Ascending aorta (tissue), 2 donors: ENCODE measurements around the gene F8. TPM values are rescaled to one million over a fixed set of nuclear protein-coding genes. Genes with fewer than 3 reads are reported as not detected.

Experiments used
- DNase-seq, 2 donors: peaks; one replicate each; pipeline ENCODE4 v3.0.0-alpha.2; 2019; ENCODE audit warnings: low spot score in 2 of 2
- H3K27ac ChIP-seq, 2 donors: fragments of 200-600 bp; sonication (generic); one replicate each; pipeline ENCODE4 v1.5.1; 2016 to 2017; ENCODE audit warnings: mild to moderate bottlenecking in 1 of 2
- H3K27me3 ChIP-seq: fragments of 200-600 bp; sonication (generic); one replicate; pipeline ENCODE4 v1.5.1; 2017
- H3K36me3 ChIP-seq, 2 donors: fragments of 200-600 bp; sonication (generic); one replicate each; pipeline ENCODE4 v1.5.1; 2016
- H3K4me1 ChIP-seq, 2 donors: fragments of 200-600 bp; sonication (generic); one replicate each; pipeline ENCODE4 v1.5.1; 2016 to 2017; ENCODE audit warnings: mild to moderate bottlenecking in 1 of 2
- H3K4me3 ChIP-seq, 2 donors: fragments of 200-600 bp; sonication (generic); one replicate each; pipeline ENCODE4 v1.5.1; 2016 to 2017; ENCODE audit warnings: mild to moderate bottlenecking in 1 of 2
- H3K9me3 ChIP-seq, 2 donors: fragments of 200-600 bp; sonication (generic); one replicate each; pipeline ENCODE4 v1.5.1; 2016
- CTCF ChIP-seq, 3 experiments: fragments of 200-600 bp in 2 of 3; fragments of 450-650 bp in 1 of 3; sonication (generic) in 2 of 3; IDR thresholded peaks; one replicate each; pipeline ENCODE4 v1.5.1; 2016 to 2019; ENCODE audit warnings: antibody characterized with exemption in 3 of 3, mild to moderate bottlenecking in 1 of 3, moderate library complexity in 1 of 3
- intact Hi-C: fragments of 100-400 bp; cut with DNase I; formaldehyde crosslinking; loops from one replicate; pipeline ENCODE4 v1.15.1; 2023
- total RNA-seq: library from RNA; depleted of rRNA; stranded (reverse); fragments of >200 nt; gene quantifications from one replicate; pipeline ENCODE4 v1.1.0, GENCODE V29; 2016

F8 gene
- total RNA-seq, 1 donor from 2014 or later: 17.2 TPM

- intact Hi-C loops: no loop called here
- H3K27ac ChIP-seq: no peak overlapping the region
- H3K27me3 ChIP-seq: no peaks in the 10 kb centered on the region
- DNase-seq: no peak
- no peaks in the 10 kb centered on the region for H3K9me3 ChIP-seq
- no peaks in the 10 kb centered on the region for H3K36me3 ChIP-seq
- no peaks in the 10 kb centered on the region for H3K4me1 ChIP-seq
- H3K4me3 ChIP-seq: no peak overlapping the region
- TF ChIP-seq CTCF (IDR thresholded peaks at IDR 0.05): no peak
Observed at GRCh38 chrX:155001873-155002272, 20.6 kb downstream of the F8 start.

DNA sequence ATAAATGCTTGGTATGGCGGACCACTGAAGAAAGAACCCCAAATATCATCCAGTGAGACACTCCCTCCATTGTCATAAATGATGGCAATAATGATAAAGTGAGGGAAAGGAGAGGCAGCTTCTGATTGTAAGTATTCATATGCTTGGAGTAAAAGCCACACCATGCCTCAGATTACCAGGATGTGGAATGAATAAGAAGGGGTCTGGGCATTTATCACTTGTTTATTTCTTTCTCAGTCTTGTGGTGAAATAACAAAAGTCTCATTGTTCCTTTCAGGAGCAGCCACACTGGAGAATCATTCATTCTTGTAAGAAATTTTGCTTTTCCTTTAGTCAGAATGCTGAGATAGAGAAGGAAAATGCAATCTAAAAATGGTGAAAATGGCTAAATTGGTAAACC, 21.7 kb downstream of the F8 start:
- no peak overlapping the region for H3K4me3 ChIP-seq
- no peaks in the 10 kb centered on the region for H3K4me1 ChIP-seq
- no peak overlapping the region for H3K27ac ChIP-seq
- no peak for DNase-seq
- no peaks in the 10 kb centered on the region for H3K36me3 ChIP-seq
- no peaks in the 10 kb centered on the region for H3K27me3 ChIP-seq
- H3K9me3 ChIP-seq: no peaks in the 10 kb centered on the region
- no peak for TF ChIP-seq CTCF (IDR thresholded peaks at IDR 0.05)
- intact Hi-C loops: no loop called here

GRCh38 chrX:154998204-154998880, 24.2 kb downstream of the F8 start:
- no peak for TF ChIP-seq CTCF (IDR thresholded peaks at IDR 0.05)

DNA sequence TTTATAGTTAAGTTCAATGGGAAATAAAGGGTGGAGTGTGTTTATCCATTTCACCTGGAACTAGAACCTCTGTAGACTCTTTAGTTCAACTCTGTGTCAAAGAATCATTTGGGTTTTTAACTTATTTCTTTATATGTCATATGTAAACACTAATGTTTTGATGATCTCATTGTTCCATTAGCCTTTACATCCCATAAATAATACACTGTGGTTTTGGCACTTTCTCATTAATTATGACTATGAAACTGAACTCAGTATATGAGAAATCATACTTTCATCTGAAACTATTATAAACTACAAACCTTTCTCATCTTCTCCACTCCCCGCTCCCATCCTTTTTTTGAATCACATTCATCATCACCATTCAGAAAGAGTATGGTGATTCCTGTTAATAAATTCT, 31.0 kb downstream of the F8 start:
- intact Hi-C loops: no loop called here
- no peak for TF ChIP-seq CTCF (IDR thresholded peaks at IDR 0.05)
- no peak overlapping the region for H3K27ac ChIP-seq

More at GRCh38 chrX:154998204-154998880, 24.2 kb downstream of the F8 start:
- Histone ChIP-seq H3K27me3 (no peaks in the 10 kb centered on the region), H3K36me3 (no peaks in the 10 kb centered on the region), H3K9me3 (no peaks in the 10 kb centered on the region), H3K4me3 (no peak overlapping the region), H3K4me1 (no peaks in the 10 kb centered on the region), H3K27ac (no peak overlapping the region)
- intact Hi-C loops: no loop called here
- DNase-seq: no peak

GRCh38 chrX:154991039-154991438, 31.5 kb downstream of the F8 start:
- H3K27ac ChIP-seq: no peak overlapping the region
- no peak overlapping the region for H3K4me3 ChIP-seq
- no peak for DNase-seq
- intact Hi-C loops: no loop called here
- H3K9me3 ChIP-seq: no peaks in the 10 kb centered on the region
- H3K27me3 ChIP-seq: no peaks in the 10 kb centered on the region
- no peak for TF ChIP-seq CTCF (IDR thresholded peaks at IDR 0.05)
- no peaks in the 10 kb centered on the region for H3K36me3 ChIP-seq
- H3K4me1 ChIP-seq: no peaks in the 10 kb centered on the region

More for the DNA sequence above, 31.0 kb downstream of the F8 start:
- Histone ChIP-seq H3K9me3 (no peaks in the 10 kb centered on the region), H3K4me1 (no peaks in the 10 kb centered on the region), H3K4me3 (no peak overlapping the region), H3K27me3 (no peaks in the 10 kb centered on the region), H3K36me3 (no peaks in the 10 kb centered on the region)
- DNase-seq: no peak

GRCh38 chrX:154990496-154990895, 32.0 kb downstream of the F8 start:
- no peaks in the 10 kb centered on the region for H3K9me3 ChIP-seq
- no peak overlapping the region for H3K27ac ChIP-seq
- H3K4me3 ChIP-seq: no peak overlapping the region
- no peaks in the 10 kb centered on the region for H3K36me3 ChIP-seq
- no peak for TF ChIP-seq CTCF (IDR thresholded peaks at IDR 0.05)
- intact Hi-C loops: no loop called here
- DNase-seq: no peak
- H3K4me1 ChIP-seq: no peaks in the 10 kb centered on the region
- H3K27me3 ChIP-seq: no peaks in the 10 kb centered on the region
